Natural killer cell treated with Interleukin-12 subunit alpha and Interleukin-12 subunit beta and Interleukin-15 and Interleukin-18, amount 100 ng/mL, for 72 hours (primary cell): ENCODE measurements around the gene PRKD3. TPM values are rescaled to one million over a fixed set of nuclear protein-coding genes. Genes with fewer than 3 reads are reported as not detected.

ENCODE experiments used
- ATAC-seq, 2 donors: fragments of 150-1000 bp; cut with Tn5 transposase in 1 of 2; sonication (Bioruptor Pico), chemical (Tn5 transposase) in 1 of 2; 2 replicates each; pipeline ENCODE4 v1.10.0; 2021
- DNase-seq: peaks from one replicate; pipeline ENCODE4 v3.0.0; 2022; ENCODE audit warnings: low spot score
- H3K27ac Mint-ChIP-seq, 2 donors: 1 replicate in 1 of 2; 2 replicates in 1 of 2; pipeline ENCODE4 v1.8.0; 2022; ENCODE audit warnings: mixed read lengths in 2 of 2, mild to moderate bottlenecking in 1 of 2, moderate library complexity in 1 of 2
- H3K27me3 Mint-ChIP-seq, 2 donors: 1 replicate in 1 of 2; 2 replicates in 1 of 2; pipeline ENCODE4 v1.8.0; 2022; ENCODE audit warnings: mixed read lengths in 2 of 2
- H3K36me3 Mint-ChIP-seq: one replicate; pipeline ENCODE4 v1.8.0; 2022; ENCODE audit warnings: mixed read lengths
- H3K4me1 Mint-ChIP-seq, 2 donors: 1 replicate in 1 of 2; 2 replicates in 1 of 2; pipeline ENCODE4 v1.8.0; 2022; ENCODE audit warnings: low read depth in 2 of 2, mixed read lengths in 2 of 2, mild to moderate bottlenecking in 1 of 2
- H3K4me3 Mint-ChIP-seq: one replicate; pipeline ENCODE4 v1.8.0; 2022; ENCODE audit warnings: mixed read lengths
- H3K9me3 Mint-ChIP-seq: 2 replicates; pipeline ENCODE4 v1.8.0; 2022; ENCODE audit warnings: mixed read lengths
- total RNA-seq, 2 donors: library from RNA; stranded (reverse); gene quantifications; one replicate each; pipeline ENCODE4 v1.2.3, GENCODE V29; 2022

Gene PRKD3
- total RNA-seq, 2 donors from 2014 or later: 41.4 to 43.8 TPM

DNA sequence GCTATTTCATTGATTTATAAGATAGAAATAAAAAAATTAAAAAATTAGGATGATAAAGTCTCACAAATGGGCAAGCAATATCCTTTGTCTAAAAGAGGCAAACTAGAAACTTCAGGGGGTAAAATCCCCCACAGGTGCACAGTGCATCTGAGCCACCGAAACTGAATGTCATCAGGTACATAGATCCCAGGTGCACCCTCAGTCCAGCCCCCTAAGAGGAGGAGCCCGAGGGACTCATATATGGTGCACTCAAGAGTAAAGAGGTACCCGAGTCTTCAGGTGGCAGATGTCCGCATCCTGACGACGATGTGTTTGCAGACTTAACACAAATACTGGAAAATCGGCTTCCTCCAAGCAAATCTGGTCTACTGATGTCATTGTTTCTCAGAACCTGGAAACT, 31.1 kb upstream of the PRKD3 start:
- H3K4me3 Mint-ChIP-seq: no peak overlapping the region
- H3K27me3 Mint-ChIP-seq: peaks cover 29 to 44% of the 10 kb centered on the region in 2 donors
- ATAC-seq (no peak), DNase-seq (no peak)
- no peaks in the 10 kb centered on the region for H3K36me3 Mint-ChIP-seq
- no peak overlapping the region for H3K27ac Mint-ChIP-seq
- no peaks in the 10 kb centered on the region for H3K4me1 Mint-ChIP-seq
- H3K9me3 Mint-ChIP-seq: no peaks in the 10 kb centered on the region

GRCh38 chr2:37354531-37354930, 29.9 kb upstream of the PRKD3 start:
- Mint-ChIP-seq H3K4me3 (no peak overlapping the region), H3K27ac (no peak overlapping the region), H3K27me3 (peaks cover 24 to 47% of the 10 kb centered on the region in 2 donors), H3K9me3 (no peaks in the 10 kb centered on the region), H3K36me3 (no peaks in the 10 kb centered on the region), H3K4me1 (no peaks in the 10 kb centered on the region)
- no peak for ATAC-seq
- no peak for DNase-seq

- Mint-ChIP-seq H3K36me3 (no peaks in the 10 kb centered on the region), H3K27ac (no peak overlapping the region), H3K9me3 (no peaks in the 10 kb centered on the region), H3K27me3 (peaks cover 14 to 48% of the 10 kb centered on the region in 2 donors), H3K4me1 (no peaks in the 10 kb centered on the region), H3K4me3 (no peak overlapping the region)
- ATAC-seq (no peak), DNase-seq (no peak)
Observed at GRCh38 chr2:37350034-37350433, 25.4 kb upstream of the PRKD3 start.

- DNase-seq (no peak), ATAC-seq (no peak)
- Mint-ChIP-seq H3K27ac (no peak overlapping the region), H3K27me3 (peaks cover 12 to 46% of the 10 kb centered on the region in 2 donors), H3K4me1 (peaks cover 3 to 4% of the 10 kb centered on the region in 2 donors), H3K36me3 (no peaks in the 10 kb centered on the region), H3K9me3 (no peaks in the 10 kb centered on the region), H3K4me3 (no peak overlapping the region)
Observed at GRCh38 chr2:37349231-37349860, 24.7 kb upstream of the PRKD3 start.

DNA sequence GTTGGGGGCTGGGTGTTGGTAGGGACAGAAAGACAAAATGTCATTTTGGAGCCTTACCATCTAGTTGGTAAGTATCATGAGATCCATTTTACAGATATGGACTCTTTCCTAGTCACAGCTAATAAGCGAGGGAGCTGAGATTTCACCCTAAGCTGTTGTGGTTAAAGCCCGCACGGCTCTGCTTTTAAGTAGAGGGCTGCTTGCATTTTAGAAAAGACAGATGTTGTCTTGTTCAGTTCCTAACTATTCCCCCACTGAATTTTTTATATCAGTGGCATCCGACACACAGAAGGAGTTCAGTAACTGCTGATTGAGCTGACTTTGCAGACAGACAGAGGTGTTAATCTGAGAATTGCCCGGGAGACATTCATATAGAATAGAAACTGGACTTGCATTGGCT, 23.5 kb upstream of the PRKD3 start:
- Mint-ChIP-seq H3K4me1 (peaks cover 5 to 11% of the 10 kb centered on the region in 2 donors), H3K27ac (no peak overlapping the region), H3K4me3 (no peak overlapping the region), H3K9me3 (no peaks in the 10 kb centered on the region), H3K27me3 (peaks cover 14 to 35% of the 10 kb centered on the region in 2 donors), H3K36me3 (no peaks in the 10 kb centered on the region)
- ATAC-seq (no peak), DNase-seq (no peak)

GRCh38 chr2:37344453-37345361, 20.1 kb upstream of the PRKD3 start, which contains the start of gene QPCT:
Gene QPCT, plus strand, starts transcription at chr2:37344630. Its CDS starts 102 bp downstream, at chr2:37344732.
- peaks cover 5 to 11% of the 10 kb centered on the region in 2 donors for H3K4me1 Mint-ChIP-seq
- ATAC-seq: peak; percentile 88 to 95
- H3K27ac Mint-ChIP-seq: no peak within 1 kb of the TSS
- peak; percentile 65 for DNase-seq
- no peaks in the 10 kb centered on the region for H3K36me3 Mint-ChIP-seq
- H3K9me3 Mint-ChIP-seq: no peaks in the 10 kb centered on the region
- peak within 1 kb of the TSS; percentile 85 for H3K4me3 Mint-ChIP-seq
- H3K27me3 Mint-ChIP-seq: peaks cover 23 to 40% of the 10 kb centered on the region in 2 donors

- Mint-ChIP-seq H3K36me3 (no peaks in the 10 kb centered on the region), H3K27ac (no peak overlapping the region), H3K27me3 (peaks cover 23 to 32% of the 10 kb centered on the region in 2 donors), H3K4me3 (peak overlapping the region; percentile 85), H3K4me1 (peaks cover 5 to 11% of the 10 kb centered on the region in 2 donors), H3K9me3 (no peaks in the 10 kb centered on the region)
- DNase-seq (no peak), ATAC-seq (no peak)
Observed at GRCh38 chr2:37343537-37344434, 19.2 kb upstream of the PRKD3 start.

DNA sequence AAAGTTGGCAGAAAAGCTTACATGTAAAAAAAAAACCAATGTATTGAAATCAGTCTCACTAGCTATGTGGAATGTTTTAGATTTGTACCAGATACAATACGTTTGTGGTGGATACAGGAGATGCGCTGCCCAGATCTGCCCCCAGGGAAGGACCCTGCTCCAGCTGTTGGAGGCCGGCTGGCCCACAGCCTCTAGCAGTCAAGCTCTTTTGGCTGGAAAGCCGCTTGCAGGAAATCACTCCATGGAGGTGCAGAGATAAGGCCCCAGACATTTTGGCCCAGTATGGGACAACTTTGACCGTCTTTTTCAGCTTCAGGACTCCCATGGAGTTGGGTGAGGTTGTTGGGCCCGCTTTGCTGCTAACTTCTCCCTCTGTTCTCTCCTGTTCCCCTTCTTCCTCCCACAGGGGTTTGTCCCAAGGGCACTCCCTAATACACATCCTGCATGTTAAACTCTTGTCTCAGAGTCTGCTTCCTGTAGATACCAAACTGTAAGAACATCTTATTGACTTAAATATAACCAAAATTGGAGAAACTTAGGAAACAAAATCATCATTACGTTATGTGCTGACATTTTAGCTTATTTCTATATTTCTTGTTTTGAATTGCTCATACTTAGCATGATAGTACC, 18.1 kb upstream of the PRKD3 start:
- Mint-ChIP-seq H3K9me3 (no peaks in the 10 kb centered on the region), H3K27ac (no peak overlapping the region), H3K4me1 (peaks cover 5 to 11% of the 10 kb centered on the region in 2 donors), H3K27me3 (peaks cover 20 to 26% of the 10 kb centered on the region in 2 donors), H3K4me3 (no peak overlapping the region), H3K36me3 (no peaks in the 10 kb centered on the region)
- DNase-seq: no peak
- ATAC-seq: no peak

GRCh38 chr2:37340637-37341036, 16.0 kb upstream of the PRKD3 start:
- H3K27me3 Mint-ChIP-seq: peaks cover 14 to 19% of the 10 kb centered on the region in 2 donors

DNA sequence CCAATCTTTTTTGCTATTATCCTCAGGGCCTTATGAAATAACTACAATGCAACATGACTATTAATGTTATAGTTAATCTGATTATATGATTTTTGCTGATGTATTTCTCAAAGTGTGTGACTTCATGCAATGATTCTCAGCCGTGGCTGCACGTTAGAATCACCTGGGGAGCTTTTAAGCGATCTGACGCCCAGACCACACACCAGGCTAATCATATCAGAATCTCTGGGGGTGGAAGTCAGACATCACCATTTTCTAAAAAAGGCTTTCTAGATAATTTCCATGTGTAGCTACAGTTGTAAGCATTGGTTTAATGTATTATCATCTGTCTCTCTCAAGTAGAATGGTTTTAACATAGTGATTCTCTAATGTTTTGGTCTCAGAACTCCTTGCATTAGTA, 14.3 kb upstream of the PRKD3 start:
- no peaks in the 10 kb centered on the region for H3K36me3 Mint-ChIP-seq
- DNase-seq (no peak), ATAC-seq (no peak)
- H3K4me1 Mint-ChIP-seq: peaks cover 0 to 4% of the 10 kb centered on the region in 2 donors
- H3K27ac Mint-ChIP-seq: no peak overlapping the region
- H3K27me3 Mint-ChIP-seq: peaks cover 18 to 19% of the 10 kb centered on the region in 2 donors
- no peaks in the 10 kb centered on the region for H3K9me3 Mint-ChIP-seq
- no peak overlapping the region for H3K4me3 Mint-ChIP-seq

More at GRCh38 chr2:37340637-37341036, 16.0 kb upstream of the PRKD3 start:
- no peak for DNase-seq
- no peak for ATAC-seq
- H3K9me3 Mint-ChIP-seq: no peaks in the 10 kb centered on the region
- H3K4me1 Mint-ChIP-seq: peaks cover 5 to 11% of the 10 kb centered on the region in 2 donors
- H3K36me3 Mint-ChIP-seq: no peaks in the 10 kb centered on the region
- no peak overlapping the region for H3K27ac Mint-ChIP-seq
- no peak overlapping the region for H3K4me3 Mint-ChIP-seq

DNA sequence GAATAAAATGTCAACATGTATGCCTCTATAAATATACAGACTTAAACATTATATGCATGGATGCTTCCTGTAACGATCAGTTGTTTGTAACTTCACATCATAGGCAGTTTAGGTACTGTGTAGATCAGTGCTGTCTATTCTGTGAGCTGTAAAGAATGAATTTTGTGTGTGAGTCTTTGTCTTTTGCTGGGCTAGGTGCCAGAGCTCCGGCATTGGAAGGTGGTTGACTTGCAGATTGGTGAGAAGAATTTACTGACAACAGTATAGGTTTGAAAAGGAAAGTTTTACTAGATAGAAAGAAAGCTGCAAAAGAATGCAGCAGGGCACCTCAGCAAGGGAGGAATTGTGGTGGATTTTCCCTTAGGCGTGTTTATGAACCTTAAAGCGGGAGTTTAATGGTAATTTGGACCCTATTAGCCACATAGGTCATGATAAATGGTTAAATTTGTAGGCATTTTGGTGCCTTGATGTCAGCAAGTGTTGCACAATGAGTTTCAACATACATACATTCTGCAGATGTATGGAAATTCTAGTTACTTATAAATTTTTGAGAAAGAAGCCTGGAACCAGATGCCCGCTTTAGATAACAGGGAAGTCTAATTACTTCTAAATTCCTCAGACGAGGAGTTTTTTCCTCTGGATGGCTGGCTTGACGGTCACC, 13.1 kb upstream of the PRKD3 start:
- no peak overlapping the region for H3K4me3 Mint-ChIP-seq
- H3K4me1 Mint-ChIP-seq: no peaks in the 10 kb centered on the region
- H3K9me3 Mint-ChIP-seq: no peaks in the 10 kb centered on the region
- DNase-seq (no peak), ATAC-seq (no peak)
- H3K27me3 Mint-ChIP-seq: peaks cover 20 to 25% of the 10 kb centered on the region in 2 donors
- no peaks in the 10 kb centered on the region for H3K36me3 Mint-ChIP-seq
- no peak overlapping the region for H3K27ac Mint-ChIP-seq

GRCh38 chr2:37335604-37336003, 11.0 kb upstream of the PRKD3 start:
- H3K27ac Mint-ChIP-seq: no peak overlapping the region
- ATAC-seq: no peak
- H3K36me3 Mint-ChIP-seq: no peaks in the 10 kb centered on the region
- no peak for DNase-seq
- H3K4me3 Mint-ChIP-seq: no peak overlapping the region
- H3K4me1 Mint-ChIP-seq: no peaks in the 10 kb centered on the region
- peaks cover 25 to 41% of the 10 kb centered on the region in 2 donors for H3K27me3 Mint-ChIP-seq
- H3K9me3 Mint-ChIP-seq: no peaks in the 10 kb centered on the region
